Hematopoietic multipotent progenitor cell treated with erythropoietin and hydrocortisone succinate and interleukin-3 and kit ligand, for 8 days (in vitro differentiated cells): ENCODE measurements around the gene DLG2.
A peak's percentile ranks its signal among the peaks of the same experiment; 100 is the strongest.

Source experiments
- DNase-seq: peaks from one replicate; pipeline ENCODE4 v3.0.0-alpha.2; 2015

The DLG2 gene

GRCh38 chr11:83572581-83573496 lies 2054.3 kb downstream of the DLG2 start:
- no peak for DNase-seq

DNA sequence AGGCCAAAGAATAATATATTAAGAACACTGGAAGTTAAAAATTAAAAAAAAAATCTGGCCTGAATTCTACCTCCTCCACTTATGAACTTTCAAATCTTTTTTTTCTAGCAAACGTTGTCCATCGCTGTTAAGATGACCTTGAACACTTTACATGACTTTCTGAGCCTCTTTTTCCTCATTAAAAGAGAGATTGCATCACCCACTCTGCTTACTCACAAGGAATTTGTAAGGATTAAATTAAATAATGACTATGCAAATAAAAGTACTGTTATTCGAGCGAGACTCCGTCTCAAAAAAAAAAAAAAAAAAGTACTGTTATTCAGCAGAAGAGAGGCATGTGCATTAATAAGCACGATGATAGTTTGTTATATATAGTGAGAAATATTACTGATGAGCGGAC lies 2055.8 kb downstream of the DLG2 start:
- DNase-seq = no peak

GRCh38 chr11:83569134-83569805 lies 2057.9 kb downstream of the DLG2 start:
- DNase-seq = no peak

GRCh38 chr11:83568516-83568915 lies 2058.6 kb downstream of the DLG2 start:
- no peak for DNase-seq

DNA sequence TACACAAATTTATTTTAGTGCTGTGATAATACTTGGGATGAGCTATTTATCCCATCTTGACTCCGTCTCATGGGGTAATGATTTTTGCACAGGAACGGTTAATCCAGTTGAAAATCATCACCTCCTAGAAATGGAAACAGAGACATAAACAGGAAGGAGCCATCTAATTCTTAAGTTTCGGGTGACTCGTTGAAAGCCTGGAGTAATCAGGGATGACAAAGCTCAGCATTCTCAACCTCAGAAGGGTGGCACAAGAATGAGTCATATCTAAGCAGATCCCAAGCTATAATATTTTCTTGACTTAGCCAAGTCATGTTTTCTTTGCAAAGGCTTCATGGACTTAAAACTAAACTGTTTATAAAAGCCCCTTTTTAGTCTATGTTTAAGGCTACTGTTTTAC lies 2060.2 kb downstream of the DLG2 start:
- no peak for DNase-seq

DNA sequence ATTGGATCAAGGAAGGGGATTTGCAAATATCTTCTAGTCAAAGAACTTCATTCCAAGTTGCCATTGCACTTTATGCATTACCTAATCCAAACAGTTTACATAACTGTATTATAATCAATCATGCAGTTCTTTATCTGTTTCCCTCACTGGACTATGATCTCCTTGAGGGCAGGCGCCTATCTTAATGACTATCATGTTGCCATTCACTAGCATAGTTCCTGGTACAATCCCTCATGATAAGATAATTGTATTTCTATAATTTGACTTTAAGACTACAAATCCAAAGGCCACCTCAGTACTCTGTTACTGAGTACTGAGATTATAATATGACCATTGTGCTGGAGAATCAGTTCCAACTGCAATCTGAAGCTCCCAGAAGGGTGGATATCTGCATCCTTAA lies 2062.3 kb downstream of the DLG2 start:
- no peak for DNase-seq

DNA sequence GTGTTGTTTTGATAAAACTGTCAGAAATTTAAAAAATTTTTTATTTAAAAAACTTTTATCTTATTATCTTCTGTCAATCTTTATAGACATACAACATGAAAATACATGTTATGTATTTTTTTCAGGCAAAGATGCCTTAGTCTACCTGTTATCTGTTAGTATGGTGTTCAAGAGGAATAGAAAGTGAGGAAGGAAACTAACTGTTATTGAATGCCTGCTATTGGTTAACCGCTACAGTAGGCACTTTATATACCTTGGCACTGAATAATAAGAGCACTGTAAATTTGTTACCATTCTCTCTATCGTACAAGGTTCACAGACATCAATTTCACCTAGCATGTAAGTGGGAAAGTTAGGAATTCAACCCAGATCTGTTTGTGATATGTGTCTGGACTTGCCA lies 2068.9 kb downstream of the DLG2 start:
- DNase-seq = no peak

GRCh38 chr11:83557653-83558052 lies 2069.5 kb downstream of the DLG2 start:
- no peak for DNase-seq

DNA sequence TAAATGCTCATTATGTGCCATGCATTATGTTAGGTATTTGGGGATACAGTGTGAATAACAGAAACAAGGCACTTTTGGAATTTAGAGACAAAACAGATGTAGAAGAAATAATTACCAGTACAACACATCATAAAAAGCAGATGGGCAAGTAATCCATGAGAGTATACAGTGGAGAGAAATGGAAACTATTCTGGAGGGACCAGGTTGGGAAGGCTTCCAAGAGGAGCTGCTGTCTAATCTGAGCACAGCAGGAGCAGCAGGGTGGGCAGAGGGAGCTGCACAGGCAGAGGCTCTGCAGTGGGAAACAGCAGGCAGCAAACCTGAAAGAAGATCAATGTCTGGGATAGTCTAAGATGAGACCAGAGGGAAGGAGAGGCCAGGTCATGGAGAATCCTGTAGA lies 2072.3 kb downstream of the DLG2 start:
- no peak for DNase-seq

DNA sequence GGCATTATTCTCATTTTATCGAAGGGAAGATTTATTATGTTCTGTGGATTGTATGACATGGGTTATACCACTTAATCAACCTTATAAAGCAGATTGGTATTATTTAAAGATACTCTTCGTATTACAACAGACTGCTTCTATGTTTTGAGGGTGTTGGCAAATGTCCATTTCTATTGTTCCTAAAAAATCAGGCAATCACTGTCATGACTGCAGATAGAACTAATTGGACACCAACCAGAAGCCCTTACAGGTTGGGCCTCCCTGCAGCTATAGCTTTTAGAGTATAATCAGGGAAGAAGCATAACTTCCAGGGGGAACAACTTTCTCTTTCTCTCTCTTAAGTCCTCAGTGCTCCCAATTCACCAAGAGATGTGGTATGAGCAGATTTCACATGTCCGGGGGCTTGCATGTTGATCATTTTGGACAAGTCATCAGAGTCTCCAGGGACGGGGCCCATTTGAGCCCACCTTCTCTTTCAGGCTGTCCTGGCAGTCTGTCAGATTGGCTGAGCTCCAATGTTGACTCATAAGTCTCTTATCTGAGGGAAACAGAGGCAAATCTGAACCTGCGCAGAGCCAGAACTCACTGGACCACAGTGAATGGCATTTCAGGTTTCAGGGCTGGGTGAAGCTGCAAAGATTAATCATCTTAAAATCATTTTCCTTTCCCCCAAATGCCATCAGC lies 2077.0 kb downstream of the DLG2 start:
- DNase-seq = peak; percentile 8

- no peak for DNase-seq
Measured at GRCh38 chr11:83546368-83546767, 2080.8 kb downstream of the DLG2 start.

- no peak for DNase-seq
Measured at GRCh38 chr11:83545494-83546260, 2081.5 kb downstream of the DLG2 start.

DNA sequence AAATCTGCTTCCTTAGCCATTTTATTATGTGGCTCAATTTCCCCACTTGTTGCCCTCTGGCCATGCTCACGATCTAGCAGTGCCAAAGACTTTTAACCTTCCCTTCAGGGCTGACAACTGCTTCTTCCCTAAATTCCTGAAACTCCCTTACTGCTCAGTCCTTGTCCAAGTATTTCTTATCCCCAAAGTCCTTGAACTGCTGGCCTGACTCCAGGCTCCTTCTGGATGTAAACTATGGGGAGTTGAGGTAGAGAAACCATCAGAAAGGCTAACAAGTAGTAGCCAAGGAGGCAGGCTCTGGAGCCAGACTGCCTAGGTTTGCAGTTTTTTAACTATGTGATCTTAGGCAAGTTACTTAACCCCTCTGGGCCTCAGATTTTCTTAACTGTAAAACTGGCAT lies 2082.3 kb downstream of the DLG2 start:
- DNase-seq = no peak

- DNase-seq = no peak
Measured at GRCh38 chr11:83543706-83544439, 2083.3 kb downstream of the DLG2 start.

GRCh38 chr11:83542861-83543260 lies 2084.3 kb downstream of the DLG2 start:
- no peak for DNase-seq

GRCh38 chr11:83540728-83541127 lies 2086.4 kb downstream of the DLG2 start:
- no peak for DNase-seq

- DNase-seq = no peak
Measured at GRCh38 chr11:83540112-83540675, 2086.9 kb downstream of the DLG2 start.

- no peak for DNase-seq
Measured at GRCh38 chr11:83538286-83538685, 2088.9 kb downstream of the DLG2 start.

DNA sequence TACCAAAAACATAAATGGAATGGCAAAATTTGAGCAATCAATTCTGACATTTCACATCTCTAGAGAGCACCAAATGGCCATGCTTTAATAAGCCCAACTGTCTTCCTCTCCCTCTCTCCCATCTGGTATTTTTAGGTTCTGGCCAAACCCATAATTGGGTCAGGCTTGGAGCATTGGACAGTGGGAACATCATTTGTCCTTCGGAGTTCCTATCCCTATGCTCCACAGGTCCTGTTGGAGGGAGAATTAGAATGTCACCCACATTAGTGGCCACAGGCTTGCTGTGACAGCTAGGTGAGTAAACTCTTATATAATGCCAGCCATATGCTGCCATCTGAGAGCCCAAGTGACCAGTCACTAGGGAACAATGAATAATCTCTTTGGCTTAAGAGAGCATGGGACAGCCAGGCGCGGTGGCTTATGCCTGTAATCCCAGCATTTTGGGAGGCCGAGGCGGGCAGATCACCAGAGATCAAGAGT lies 2090.0 kb downstream of the DLG2 start:
- no peak for DNase-seq

- no peak for DNase-seq
Measured at GRCh38 chr11:83533166-83533565, 2094.0 kb downstream of the DLG2 start.

DNA sequence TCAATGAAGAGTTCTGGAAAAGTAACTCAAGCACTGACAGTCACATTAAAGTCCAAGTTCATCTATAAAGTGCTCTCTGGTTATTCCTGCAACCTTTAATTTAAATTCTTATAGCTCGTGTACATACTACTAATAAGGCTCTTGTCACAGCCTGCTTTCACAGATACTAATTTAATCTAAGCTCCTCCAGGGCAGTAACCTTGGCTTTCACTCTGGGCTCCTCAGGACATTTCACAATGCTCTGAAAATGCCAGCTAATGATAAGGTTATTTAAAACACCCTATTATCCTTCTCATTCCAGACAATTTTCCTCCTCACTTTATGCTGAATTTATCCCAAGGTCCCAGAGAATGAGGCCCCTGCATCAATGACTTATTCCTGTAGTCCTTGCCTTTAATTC lies 2098.3 kb downstream of the DLG2 start:
- no peak for DNase-seq

- no peak for DNase-seq
Measured at GRCh38 chr11:83528225-83528624, 2098.9 kb downstream of the DLG2 start.
